Body of pancreas (tissue), 4 donors: ENCODE data around the gene FSIP2.

ENCODE experiments used
- CTCF ChIP-seq, 7 experiments: fragments of 450-650 bp in 4 of 7; fragments of 200-600 bp in 3 of 7; sonication (generic) in 3 of 7; IDR thresholded peaks; one replicate each; pipeline ENCODE4 v1.5.1; 2016 to 2019; ENCODE audit warnings: antibody characterized with exemption in 7 of 7
- POLR2A ChIP-seq, 3 donors: fragments of 450-650 bp; IDR thresholded peaks; one replicate each; pipeline ENCODE4 v1.6.1; 2016; ENCODE audit warnings: antibody characterized with exemption in 3 of 3, mild to moderate bottlenecking in 2 of 3

GRCh38 chr2:185802926-185803325, 64.3 kb downstream of the FSIP2 start:
- TF ChIP-seq CTCF (IDR thresholded peaks at IDR 0.05) (no peak), POLR2A (IDR thresholded peaks at IDR 0.05) (no peak)
